HuH-7 (cell line): ENCODE measurements around the gene CCNT1.
"Not testable (repeated sequence)": the region's sequence is repeated elsewhere in the genome, so short reads cannot be mapped to it uniquely, and the experiment has no call there.

ENCODE experiments used
- DNase-seq: peaks from one replicate; pipeline ENCODE4 v3.0.0; 2011; ENCODE audit warnings: low spot score

The CCNT1 gene

DNA sequence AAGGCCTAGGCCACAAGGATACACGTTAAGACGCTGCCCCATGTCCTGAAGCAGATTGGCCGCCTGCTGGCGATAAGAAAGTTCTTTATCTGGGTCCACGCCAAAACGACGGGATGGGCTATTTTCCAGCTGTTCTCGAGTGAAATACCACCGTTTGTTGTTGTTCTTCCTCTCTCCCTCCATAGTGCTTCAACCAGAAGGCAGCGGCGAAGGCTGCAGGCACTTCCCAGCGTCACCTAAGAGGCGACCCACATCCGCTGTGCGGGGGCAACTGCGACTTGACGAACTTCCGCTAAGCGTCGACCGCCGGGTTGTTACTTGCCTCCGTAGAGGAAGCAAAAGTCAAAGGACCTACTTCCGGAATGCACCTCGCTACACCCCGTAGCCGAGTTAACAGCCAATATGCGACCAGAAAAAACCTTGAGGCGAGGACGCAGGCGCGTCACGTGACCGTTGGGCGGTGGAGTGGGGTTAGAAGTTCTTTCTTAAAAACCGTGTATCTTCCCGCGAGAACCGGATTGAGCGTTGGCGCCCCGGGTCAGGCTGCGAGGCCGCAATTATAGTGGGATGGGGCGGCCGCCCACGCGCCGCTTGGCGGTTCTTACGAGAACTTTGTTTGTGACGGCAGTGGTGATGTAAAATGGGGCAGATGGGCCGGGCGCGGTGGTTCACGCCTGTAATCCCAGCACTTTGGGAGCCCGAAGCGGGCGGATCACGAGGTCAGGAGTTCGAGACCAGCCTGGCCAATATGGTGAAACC lies at the start of gene CCNT1:
Gene CCNT1, minus strand, starts transcription at position 215 of the 759 bp plus-strand sequence. Its CDS starts 32 bp downstream, at position 183.
- DNase-seq = peak; percentile 100

DNA sequence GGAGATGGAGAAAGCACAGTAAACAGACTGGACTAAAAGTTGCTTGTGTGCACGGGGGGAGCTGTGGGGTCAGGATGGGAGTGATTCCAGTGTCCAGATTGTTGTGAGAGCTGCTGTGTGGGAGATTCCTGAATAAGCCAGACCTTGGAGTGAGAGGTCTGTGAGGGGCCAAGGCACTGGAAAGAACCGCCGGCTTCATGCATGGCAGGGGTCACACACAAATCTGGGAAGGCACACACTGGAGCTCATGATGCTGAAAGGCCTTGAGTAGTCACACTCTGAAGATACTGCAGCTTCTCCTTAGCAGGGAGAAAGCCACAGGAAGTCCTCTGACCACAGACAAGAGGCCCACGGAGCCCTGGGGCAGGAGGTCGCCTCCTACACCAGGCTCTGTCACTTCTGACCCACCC lies 49.3 kb upstream of the CCNT1 start:
- no peak for DNase-seq

DNA sequence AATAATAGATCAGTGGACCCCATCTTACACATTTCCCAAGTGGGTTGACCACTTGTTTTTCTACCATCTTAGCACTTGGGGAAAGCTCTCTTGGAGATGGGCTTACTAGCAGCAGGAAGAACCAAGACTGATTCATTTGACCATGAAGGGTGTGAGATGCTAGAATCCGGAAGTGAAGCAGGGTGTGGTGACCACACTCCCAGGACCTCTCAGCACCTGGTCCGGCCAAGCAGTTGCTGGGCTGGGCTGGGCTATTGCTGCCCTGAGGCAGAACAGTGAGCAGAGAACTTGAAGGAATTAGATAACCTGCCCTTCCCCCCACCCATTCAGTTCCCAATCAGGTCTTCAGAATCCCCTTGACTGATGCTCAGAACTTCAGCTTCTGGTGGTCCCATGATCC lies 48.0 kb upstream of the CCNT1 start:
- no peak for DNase-seq

GRCh38 chr12:48758737-48759136 lies 42.2 kb upstream of the CCNT1 start:
- no peak for DNase-seq

DNA sequence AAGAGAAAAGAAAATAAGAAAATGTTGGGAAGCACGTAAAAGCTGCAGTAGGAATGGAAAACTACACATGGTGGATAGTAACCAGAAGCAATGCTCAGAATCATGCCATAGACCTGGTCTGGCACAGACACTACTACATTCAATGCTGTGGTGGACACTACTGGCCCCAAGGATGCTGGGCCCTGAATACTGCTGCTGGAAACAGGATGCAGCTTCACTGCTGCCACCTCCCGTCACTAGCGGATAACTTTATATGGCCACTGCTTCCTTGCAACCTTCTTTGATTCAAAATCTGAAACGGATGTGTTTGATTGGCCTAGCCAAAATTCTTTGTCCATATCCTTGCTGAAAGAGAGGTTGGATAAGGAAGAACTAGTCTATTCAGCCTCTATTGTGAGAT lies 41.7 kb upstream of the CCNT1 start:
- no peak for DNase-seq

GRCh38 chr12:48750769-48751356 lies 34.4 kb upstream of the CCNT1 start:
- DNase-seq = no peak

- DNase-seq = no peak
These were observed 33.7 kb upstream of the CCNT1 start for GRCh38 chr12:48750215-48750614.

DNA sequence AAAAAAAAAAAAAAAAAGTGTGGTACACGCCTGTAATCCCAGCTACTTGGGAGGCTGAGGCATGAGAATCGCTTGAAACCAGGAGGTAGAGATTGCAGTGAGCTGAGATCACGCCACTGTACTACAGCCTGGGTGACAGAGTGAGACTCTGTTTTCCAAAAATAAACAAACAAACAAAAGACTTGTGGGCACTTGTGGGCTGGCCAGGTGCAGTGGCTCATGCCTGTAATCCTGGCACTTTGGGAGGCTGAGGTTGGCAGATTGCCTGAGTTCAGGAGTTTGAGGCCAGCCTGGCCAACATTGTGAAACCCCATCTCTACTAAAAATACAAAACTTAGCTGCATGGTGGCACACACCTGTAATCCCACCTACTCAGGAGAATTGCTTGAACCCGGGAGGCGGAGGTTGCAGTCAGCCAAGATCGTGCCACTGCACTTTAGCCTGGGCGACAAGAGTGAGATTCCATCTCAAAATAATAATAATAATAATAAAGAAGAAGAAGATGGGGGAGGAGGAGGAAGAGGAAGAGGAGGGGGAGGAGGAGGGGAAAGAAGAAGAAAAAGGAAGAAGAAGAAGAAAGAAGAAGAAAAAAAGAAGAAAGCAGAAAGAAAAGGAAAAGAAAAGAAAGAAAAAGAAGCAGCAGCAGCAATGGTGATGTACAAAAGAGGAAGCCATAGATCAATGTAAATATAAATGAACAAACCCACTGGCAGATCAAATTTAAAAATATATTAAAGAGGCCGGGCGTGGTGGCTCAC lies 27.9 kb upstream of the CCNT1 start:
- DNase-seq = no peak

DNA sequence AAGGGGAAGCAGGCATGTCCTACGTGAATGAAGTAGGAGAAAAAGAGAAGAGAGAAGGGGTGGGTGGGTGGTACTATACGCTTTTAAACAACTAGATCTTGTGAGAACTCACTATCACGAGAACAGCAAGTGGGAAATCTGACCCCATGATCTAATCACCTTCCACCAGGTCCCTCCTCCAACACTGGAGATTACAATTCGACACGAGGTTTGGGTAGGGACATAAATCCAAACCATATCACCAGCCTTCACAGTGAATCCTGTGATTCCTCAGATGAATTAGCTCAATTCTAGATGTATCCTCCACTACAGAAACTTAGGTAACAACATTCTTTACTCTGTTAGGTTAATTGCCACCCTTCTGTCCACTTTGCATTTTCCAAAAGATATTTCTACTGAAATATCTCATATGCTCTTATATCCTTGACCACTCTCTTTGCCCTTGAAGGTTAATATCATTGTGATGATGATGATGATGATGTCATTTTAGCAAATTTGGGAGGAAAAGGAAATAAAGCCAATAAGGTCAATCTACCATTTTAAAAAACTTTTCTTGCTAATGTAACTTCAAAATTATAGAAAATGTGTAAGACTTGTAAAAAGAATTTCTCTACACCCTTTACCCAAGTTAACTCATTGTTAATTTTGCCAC lies 23.2 kb upstream of the CCNT1 start:
- DNase-seq = no peak

DNA sequence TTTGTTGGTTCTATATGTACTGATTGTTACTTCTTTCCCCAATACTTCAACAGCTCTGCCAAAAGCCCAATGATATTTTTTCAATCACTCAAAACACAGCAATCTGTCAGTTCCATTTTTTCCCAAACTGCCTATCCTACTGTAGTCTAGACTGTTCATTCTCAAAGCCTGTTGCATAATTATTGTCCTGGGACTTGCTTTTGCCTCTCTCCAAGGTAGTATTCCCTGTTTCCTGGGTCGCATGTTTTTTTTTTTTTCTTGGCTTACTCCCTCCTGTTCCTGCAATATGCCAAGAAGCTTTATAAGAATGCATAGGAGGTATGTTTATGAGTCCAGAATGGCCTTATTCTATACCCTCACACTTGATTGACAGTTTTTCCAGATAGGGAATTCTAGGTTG lies 19.9 kb upstream of the CCNT1 start:
- DNase-seq = no peak

GRCh38 chr12:48728807-48729206 lies 12.3 kb upstream of the CCNT1 start:
- DNase-seq = no peak

DNA sequence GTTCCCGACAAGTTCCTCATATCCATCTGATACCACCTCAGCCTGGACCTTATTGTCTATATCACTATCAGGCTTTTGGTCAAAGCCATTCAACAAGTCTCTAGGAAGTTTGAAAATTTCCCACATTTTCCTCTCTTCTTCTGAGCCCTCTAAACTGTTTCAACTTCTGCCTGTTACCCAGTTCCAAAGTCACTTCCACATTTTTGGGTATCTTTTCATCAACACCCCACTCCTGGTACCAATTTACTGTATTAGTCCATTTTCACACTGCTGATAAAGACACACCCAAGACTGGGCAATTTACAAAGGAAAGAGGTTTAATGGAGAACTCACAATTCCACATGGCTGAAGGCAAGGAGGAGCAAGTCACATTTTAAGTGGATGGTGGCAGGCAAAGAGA lies 4.2 kb upstream of the CCNT1 start:
- DNase-seq = not testable (repeated sequence)

DNA sequence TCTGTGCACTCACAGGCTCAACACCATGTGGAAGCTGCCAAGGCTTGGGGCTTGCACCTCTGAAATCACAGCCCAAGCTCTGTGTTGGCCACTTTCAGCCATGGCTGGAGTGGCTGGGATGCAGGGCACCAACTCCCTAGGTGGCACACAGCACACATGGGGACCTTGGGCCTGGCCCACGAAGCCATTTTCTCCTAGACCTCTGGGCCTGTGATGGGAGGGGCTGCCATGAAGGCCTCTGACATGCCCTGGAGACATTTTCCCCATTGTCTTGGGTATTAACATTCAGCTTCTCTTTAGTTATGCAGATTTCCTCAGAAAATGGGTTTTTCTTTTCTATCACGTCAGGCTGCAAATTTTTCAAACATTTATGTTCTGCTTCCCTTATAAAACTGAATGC lies 3.7 kb upstream of the CCNT1 start:
- DNase-seq = not testable (repeated sequence)

DNA sequence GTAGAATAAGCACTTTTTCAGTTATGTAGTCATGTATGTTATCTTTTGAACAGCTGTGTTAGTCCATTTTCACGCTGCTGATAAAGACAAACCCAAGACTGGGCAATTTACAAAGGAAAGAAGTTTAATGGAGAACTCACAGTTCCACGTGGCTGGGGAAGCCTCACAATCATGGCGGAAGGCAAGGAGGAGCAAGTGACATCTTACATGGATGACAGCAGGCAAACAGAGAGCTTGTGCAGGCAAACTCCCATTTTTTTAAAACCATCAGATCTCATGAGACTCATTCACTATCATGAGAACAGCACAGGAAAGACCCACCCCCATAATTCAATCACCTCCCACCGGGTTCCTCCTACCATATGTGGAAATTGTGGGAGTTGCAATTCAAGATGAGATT lies 2.5 kb upstream of the CCNT1 start:
- not testable (repeated sequence) for DNase-seq

- DNase-seq = no peak
These were observed 767 bp upstream of the CCNT1 start for GRCh38 chr12:48717252-48717695.

DNA sequence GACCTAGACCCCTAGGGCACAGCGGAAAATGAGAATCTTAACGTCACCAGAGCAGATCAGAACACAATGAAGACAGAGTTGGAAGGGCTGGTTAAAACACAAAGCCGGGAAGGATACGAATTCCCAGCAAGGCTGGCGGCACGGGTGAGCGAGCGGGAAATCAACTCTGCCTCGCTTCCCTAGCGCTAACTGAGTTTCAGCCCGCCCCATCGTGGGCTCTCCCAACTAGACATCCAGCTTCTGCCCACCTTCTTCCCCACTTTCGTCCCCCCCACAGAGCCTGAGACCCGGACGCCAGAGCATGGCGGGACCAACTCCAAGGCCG lies 377 bp downstream of the CCNT1 start:
- no peak for DNase-seq

DNA sequence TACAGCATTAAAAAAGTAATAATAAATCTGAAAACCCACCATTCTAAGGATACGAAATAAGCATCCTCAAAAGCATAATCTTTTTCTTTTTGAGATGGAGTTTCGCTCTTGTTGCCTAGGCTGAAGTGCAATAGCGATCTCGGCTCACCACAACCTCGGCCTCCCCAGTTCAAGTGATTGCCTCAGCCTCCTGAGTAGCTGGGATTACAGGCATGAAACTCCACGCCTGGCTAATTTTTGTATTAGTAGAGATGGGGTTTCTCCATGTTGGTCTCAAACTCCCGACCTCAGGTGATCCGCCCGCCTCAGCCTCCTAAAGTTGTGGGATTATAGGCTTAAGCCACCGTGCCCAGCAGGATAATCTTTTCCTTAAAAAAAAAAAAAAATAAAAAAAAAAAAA lies 4.3 kb downstream of the CCNT1 start:
- DNase-seq = no peak

- not testable (repeated sequence) for DNase-seq
These were observed 17.7 kb downstream of the CCNT1 start for GRCh38 chr12:48698822-48699221.

DNA sequence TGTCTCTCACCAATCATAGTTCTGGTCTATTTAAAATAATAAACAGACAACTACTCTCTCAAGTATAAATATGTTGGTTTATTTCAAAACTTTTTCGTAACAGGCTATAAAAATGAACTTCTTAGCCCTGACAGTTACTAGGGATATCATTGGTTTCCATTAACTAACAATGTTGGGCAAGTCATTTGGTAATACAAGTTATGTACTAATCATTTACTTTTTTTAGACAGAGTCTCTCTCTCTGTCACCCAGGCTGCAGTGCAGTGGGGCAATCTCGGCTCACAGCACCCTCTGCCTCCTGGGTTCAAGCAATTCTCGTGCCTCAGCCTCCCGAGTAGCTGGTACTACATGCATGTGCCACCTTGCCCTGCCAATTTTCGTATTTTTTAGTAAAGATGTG lies 19.9 kb downstream of the CCNT1 start:
- no peak for DNase-seq

DNA sequence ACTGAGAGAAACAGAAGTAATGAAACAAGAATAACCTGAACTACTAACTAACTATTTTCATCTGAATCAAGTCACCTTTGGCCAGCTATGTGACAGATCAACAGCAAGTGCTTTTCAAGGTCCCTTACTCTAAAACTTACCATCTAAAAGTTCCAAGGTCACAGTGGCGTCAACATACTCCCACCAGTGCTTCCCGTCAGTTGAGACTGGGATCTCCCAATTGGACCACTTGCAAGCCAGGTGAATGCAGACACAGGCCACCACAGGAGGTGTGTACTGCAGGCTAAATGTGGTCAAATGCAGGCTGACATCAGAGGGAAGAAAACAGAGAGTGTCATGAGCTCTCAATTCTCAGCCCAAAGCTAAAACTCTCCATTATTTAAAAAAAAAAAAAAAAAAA lies 20.6 kb downstream of the CCNT1 start:
- DNase-seq = no peak

GRCh38 chr12:48694038-48694437 lies 22.5 kb downstream of the CCNT1 start:
- no peak for DNase-seq

DNA sequence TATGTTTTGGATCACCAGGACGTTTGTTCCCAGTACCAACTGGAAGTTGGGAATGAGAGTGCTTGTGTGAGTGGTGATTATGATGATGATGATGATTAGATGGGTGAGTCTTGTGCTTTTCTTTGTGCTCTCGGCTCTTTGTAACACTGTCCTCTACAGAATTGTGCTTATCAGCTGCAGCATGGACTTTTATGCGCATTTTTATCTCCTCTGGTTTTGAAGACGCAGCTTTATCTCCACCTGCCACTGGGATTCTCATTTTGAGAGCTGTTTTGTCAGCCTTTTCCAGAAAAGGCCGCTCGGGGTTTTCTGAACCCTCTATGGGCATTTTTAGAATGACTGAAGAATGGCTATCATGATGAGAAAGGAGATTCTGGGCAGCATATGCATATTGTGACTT lies 22.9 kb downstream of the CCNT1 start:
- no peak for DNase-seq
